ENCODE results near the gene SEC23A. TPM values are rescaled to one million over a fixed set of nuclear protein-coding genes. Genes with fewer than 3 reads are reported as not detected.

The SEC23A gene
- total RNA-seq = 241 and 286 TPM in 2 replicates

GRCh38 chr14:39102969-39103957, at the start of gene SEC23A:
Gene SEC23A, minus strand, starts transcription at chr14:39103235. Its CDS starts 7,117 bp downstream, at chr14:39096118.

DNA sequence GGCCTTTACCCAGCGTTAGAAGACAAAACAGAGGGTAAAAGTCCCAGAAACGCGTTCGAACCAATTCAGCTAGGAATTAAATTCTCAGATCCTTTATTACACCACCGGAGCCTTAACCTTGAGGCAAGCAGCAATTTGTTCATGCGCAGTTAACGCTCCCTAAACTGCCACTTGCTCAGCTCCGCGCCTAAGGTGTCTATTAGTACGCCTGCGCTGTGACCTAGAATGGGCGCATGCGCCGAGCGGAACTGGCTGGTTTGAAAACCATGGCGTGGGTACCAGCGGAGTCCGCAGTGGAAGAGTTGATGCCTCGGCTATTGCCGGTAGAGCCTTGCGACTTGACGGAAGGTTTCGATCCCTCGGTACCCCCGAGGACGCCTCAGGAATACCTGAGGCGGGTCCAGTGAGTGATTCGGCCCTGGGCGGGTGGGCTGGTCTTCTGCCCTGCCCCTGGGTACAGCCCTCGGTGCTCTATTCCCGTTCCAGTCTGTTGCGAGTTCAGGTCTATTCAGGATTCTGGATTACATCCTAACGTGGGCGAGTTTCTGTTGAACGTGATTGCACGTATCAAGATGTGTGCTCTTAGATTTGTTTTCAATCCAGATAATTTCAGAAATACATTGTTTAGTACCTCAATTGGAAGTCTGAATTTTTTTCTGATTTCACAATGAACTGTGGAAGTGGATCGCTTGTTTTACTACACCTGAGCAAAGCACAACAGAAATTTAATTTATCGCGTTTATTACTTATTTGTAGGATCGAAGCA, 11.2 kb upstream of the SEC23A start, which contains the start of gene GEMIN2:
TSS of gene GEMIN2 (plus strand) at position 251 of the 766 bp plus-strand sequence. CDS start at position 267, 16 bp downstream.

Small RNA genes within 50 kb of the gene (small RNA-seq; reads per million reads assigned to genes)
- gene AL109628.1 (not detected), gene RF00019 (not detected)

Other genes with a start within 250 kb of the SEC23A start
- 21.3 and 29.0 TPM in 2 replicates for gene GEMIN2, start 11.1 kb upstream of the SEC23A start, total RNA-seq
- 12.7 and 13.2 TPM in 2 replicates for gene TRAPPC6B, start 67.1 kb upstream of the SEC23A start, total RNA-seq
- 12.5 and 18.4 TPM in 2 replicates for gene PNN, start 72.0 kb upstream of the SEC23A start, total RNA-seq
- 6.6 and 12.3 TPM in 2 replicates for gene MIA2, start 130.7 kb upstream of the SEC23A start, total RNA-seq

Data from subcutaneous preadipocyte (primary cell).